ENCODE measurements around the gene JARID2. TPM values are rescaled to one million over a fixed set of nuclear protein-coding genes. Genes with fewer than 3 reads are reported as not detected.

The JARID2 gene
- total and polyA plus RNA-seq, 2 of the 8 experiments (the other 6 are each of a cell fraction or from before 2014, with no cell fraction given) = 60.1 to 239 TPM

- no peak for TF ChIP-seq CHD7 (IDR thresholded peaks at IDR 0.05; ENCODE audit: insufficient replicate concordance, low read length)
- no peak for TF ChIP-seq HDAC6 (IDR thresholded peaks at IDR 0.05; ENCODE audit: low read depth, low read length)
- no peak for TF ChIP-seq GTF2F1 (IDR thresholded peaks at IDR 0.05; ENCODE audit: borderline replicate concordance, low read depth, low read length)
- TF ChIP-seq RBBP5 (IDR thresholded peaks at IDR 0.05; ENCODE audit: borderline replicate concordance, low read depth, low read length) = no peak
- no peak for TF ChIP-seq RFX5 (IDR thresholded peaks at IDR 0.05; ENCODE audit: borderline replicate concordance, low read depth, low read length)
- no peak for TF ChIP-seq CREB1 (IDR thresholded peaks at IDR 0.05)
- TF ChIP-seq TAF7 (optimal IDR thresholded peaks at IDR 0.05; ENCODE audit: borderline replicate concordance, low read depth, low read length) = no peak
- TF ChIP-seq CBX8 (IDR thresholded peaks at IDR 0.05; ENCODE audit: borderline replicate concordance, low read depth, low read length) = no peak
- no peak for TF ChIP-seq CTCF (IDR thresholded peaks at IDR 0.05; ENCODE audit: control extremely low read depth in 1 of 3, insufficient read depth in 1 of 3, low read depth in 1 of 3, low read length in 3 of 3)
Observed at GRCh38 chr6:15355683-15356099, 109.8 kb downstream of the JARID2 start (continued).
